ENCODE measurements around the gene GDAP1L1. TPM values are rescaled to one million over a fixed set of nuclear protein-coding genes. Genes with fewer than 3 reads are reported as not detected.

Gene GDAP1L1
- total and polyA plus RNA-seq, 8 donors, result 0.18 to 0.53 (median 0.38) TPM; not detected in 2

- Histone ChIP-seq H3K27ac (no peak overlapping the region), H3K27me3 (peaks cover 0 to 8% of the 10 kb centered on the region in 2 donors), H3K4me1 (no peaks in the 10 kb centered on the region), H3K36me3 (no peaks in the 10 kb centered on the region), H3K9me3 (peaks cover 0 to 3% of the 10 kb centered on the region in 2 donors), H3K4me3 (no peak overlapping the region)
- DNase-seq (no peak), ATAC-seq (no peak)
- no peak for TF ChIP-seq CTCF (IDR thresholded peaks at IDR 0.05)
- intact Hi-C loops (cut with DNase I), result no loop called here
Observed at GRCh38 chr20:44241796-44242195, 5.3 kb upstream of the GDAP1L1 start.

GRCh38 chr20:44245977-44246376, 1.1 kb upstream of the GDAP1L1 start:
- H3K4me3 ChIP-seq, result no peak overlapping the region
- intact Hi-C loops (cut with DNase I), result no loop called here
- H3K4me1 ChIP-seq, result no peaks in the 10 kb centered on the region
- DNase-seq (no peak), ATAC-seq (no peak)
- no peak for TF ChIP-seq CTCF (IDR thresholded peaks at IDR 0.05)
- H3K9me3 ChIP-seq, result no peaks in the 10 kb centered on the region
- H3K27me3 ChIP-seq, result peaks cover 14 to 37% of the 10 kb centered on the region in 2 donors
- no peak overlapping the region for H3K27ac ChIP-seq
- H3K36me3 ChIP-seq, result no peaks in the 10 kb centered on the region

GRCh38 chr20:44247586-44248409, 690 bp downstream of the GDAP1L1 start:
- peak in 2 of 4 donors; percentile 16 to 56 for DNase-seq
- intact Hi-C loops (cut with DNase I), result no loop called here
- H3K4me3 ChIP-seq, result no peak overlapping the region

GRCh38 chr20:44248410-44248759, 1.3 kb downstream of the GDAP1L1 start:
- Histone ChIP-seq H3K36me3 (no peaks in the 10 kb centered on the region), H3K27me3 (peaks cover 14 to 37% of the 10 kb centered on the region in 2 donors), H3K4me3 (no peak overlapping the region), H3K4me1 (no peaks in the 10 kb centered on the region), H3K9me3 (no peaks in the 10 kb centered on the region), H3K27ac (no peak overlapping the region)
- DNase-seq (no peak), ATAC-seq (no peak)
- no peak for TF ChIP-seq CTCF (IDR thresholded peaks at IDR 0.05)
- intact Hi-C loops (cut with DNase I), result no loop called here

More at GRCh38 chr20:44247586-44248409, 690 bp downstream of the GDAP1L1 start:
- peak; percentile 73 for ATAC-seq
- no peaks in the 10 kb centered on the region for H3K9me3 ChIP-seq
- peaks cover 14 to 37% of the 10 kb centered on the region in 2 donors for H3K27me3 ChIP-seq
- no peak for TF ChIP-seq CTCF (IDR thresholded peaks at IDR 0.05)
- H3K27ac ChIP-seq, result no peak overlapping the region
- no peaks in the 10 kb centered on the region for H3K4me1 ChIP-seq
- no peaks in the 10 kb centered on the region for H3K36me3 ChIP-seq

GRCh38 chr20:44251284-44251683, 4.2 kb downstream of the GDAP1L1 start:
- H3K4me3 ChIP-seq, result no peak overlapping the region
- TF ChIP-seq CTCF (IDR thresholded peaks at IDR 0.05), result no peak
- H3K9me3 ChIP-seq, result no peaks in the 10 kb centered on the region
- DNase-seq (no peak), ATAC-seq (no peak)
- H3K4me1 ChIP-seq, result no peaks in the 10 kb centered on the region
- no peak overlapping the region for H3K27ac ChIP-seq
- peaks cover 14 to 34% of the 10 kb centered on the region in 2 donors for H3K27me3 ChIP-seq
- intact Hi-C loops (cut with DNase I), result no loop called here
- H3K36me3 ChIP-seq, result no peaks in the 10 kb centered on the region

All from left lung (tissue), 10 donors.